AG09319 (cell line): ENCODE data around the gene DPYD.

Experiments
- DNase-seq: peaks from one replicate; pipeline ENCODE4 v3.0.0-alpha.2; 2010; ENCODE audit warnings: low read depth; ENCODE audit errors: extremely low read depth
- TF ChIP-seq, protein P1 (sequence below): IDR thresholded peaks from 2 replicates; pipeline ENCODE4 v1.5.1; 2011; ENCODE audit warnings: low read depth, mild to moderate bottlenecking, inconsistent platforms, low read length, moderate library complexity

Gene DPYD

DNA sequence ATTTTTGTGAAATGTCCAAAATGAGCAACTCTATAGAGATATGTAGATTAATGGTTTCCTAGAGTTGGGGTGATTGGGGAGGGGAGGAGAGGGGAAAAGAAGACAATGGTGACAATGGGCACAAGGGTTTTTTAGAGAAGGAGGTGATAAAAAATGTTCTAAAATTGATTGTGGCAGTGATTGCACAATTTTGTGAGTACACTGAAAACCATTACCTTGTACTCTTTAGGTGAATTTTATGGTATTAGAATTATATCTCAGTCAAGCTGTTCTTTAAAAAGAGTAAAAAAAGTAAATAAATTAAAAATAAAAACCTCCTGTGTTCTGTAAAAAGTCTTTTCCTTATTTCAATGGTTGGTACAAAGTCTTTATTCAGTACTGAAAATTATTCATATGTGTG is 869.0 kb downstream of the DPYD start:
- TF ChIP-seq, protein P1, sequence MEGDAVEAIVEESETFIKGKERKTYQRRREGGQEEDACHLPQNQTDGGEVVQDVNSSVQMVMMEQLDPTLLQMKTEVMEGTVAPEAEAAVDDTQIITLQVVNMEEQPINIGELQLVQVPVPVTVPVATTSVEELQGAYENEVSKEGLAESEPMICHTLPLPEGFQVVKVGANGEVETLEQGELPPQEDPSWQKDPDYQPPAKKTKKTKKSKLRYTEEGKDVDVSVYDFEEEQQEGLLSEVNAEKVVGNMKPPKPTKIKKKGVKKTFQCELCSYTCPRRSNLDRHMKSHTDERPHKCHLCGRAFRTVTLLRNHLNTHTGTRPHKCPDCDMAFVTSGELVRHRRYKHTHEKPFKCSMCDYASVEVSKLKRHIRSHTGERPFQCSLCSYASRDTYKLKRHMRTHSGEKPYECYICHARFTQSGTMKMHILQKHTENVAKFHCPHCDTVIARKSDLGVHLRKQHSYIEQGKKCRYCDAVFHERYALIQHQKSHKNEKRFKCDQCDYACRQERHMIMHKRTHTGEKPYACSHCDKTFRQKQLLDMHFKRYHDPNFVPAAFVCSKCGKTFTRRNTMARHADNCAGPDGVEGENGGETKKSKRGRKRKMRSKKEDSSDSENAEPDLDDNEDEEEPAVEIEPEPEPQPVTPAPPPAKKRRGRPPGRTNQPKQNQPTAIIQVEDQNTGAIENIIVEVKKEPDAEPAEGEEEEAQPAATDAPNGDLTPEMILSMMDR, result no peak
- DNase-seq, result no peak

DNA sequence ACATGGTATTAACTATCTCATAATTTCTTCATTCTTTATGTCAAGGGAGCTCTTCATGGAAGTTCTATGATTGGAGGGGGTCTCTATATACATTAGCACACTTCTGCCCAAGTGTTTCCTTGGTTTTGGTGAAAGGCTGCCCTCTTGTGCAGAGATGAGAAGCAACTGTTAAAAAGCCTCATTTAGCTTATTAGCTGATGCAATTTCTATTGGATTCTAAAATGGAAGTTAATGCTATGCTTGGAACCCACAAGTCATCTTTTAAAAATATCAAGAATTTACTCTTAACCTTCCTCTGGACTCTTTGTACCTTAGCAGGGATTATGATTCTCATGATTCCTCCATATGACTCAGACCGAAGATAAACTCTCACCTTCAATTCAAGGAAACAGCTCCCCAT is 870.3 kb downstream of the DPYD start:
- TF ChIP-seq, protein P1, result peak; percentile 21
- no peak for DNase-seq

DNA sequence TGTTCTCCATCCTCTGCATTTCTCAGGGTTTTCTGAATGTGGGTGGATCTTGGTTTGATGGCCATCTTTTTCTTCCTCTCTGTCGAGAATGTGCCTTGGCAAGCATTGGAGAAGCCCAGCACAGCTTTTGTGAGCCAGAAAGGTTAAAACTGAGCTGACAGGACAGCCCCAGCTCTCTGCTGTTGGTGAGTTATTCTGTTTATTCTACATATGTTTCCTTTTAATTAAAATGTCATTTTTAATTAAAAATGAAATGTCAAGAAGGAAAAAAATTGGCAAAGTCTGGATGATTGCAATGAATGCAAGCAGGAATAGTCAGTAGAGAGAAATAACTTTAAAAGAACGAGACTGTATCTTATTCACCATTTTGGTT is 873.4 kb downstream of the DPYD start:
- TF ChIP-seq, protein P1, result no peak

DNA sequence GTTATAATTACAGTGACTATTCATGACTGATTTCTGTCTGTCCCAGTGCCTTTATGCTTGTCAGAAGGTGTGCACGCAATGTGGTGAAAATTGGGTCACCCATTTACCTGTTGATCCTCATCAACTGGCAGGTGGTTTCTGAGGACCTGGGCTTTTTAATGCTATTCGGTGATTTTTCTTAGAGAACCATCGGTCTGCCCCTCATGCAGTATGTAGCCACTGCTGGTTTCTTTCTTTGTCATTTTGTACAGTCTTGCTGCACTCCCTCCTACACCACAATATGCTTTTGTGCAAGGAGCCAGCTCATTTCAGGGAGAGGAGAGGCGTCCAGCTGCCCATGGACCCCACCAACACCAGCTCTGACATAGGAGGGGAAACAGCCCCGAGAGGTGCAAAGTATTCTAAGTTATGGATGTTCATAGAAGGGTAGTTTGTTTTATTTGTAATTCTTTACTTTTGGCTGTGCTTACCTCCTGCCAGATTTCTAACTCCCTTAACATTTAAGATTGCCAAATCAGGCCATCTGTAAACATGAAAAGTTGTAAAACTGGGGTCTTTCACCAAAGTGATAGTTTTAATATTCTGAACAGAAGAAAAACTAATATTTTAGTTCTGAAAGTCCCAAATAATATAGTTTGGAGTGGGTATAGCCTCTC is 873.9 kb downstream of the DPYD start:
- TF ChIP-seq, protein P1, result no peak
- no peak for DNase-seq

More for the DNA sequence above, 873.4 kb downstream of the DPYD start:
- DNase-seq, result peak; percentile 67

DNA sequence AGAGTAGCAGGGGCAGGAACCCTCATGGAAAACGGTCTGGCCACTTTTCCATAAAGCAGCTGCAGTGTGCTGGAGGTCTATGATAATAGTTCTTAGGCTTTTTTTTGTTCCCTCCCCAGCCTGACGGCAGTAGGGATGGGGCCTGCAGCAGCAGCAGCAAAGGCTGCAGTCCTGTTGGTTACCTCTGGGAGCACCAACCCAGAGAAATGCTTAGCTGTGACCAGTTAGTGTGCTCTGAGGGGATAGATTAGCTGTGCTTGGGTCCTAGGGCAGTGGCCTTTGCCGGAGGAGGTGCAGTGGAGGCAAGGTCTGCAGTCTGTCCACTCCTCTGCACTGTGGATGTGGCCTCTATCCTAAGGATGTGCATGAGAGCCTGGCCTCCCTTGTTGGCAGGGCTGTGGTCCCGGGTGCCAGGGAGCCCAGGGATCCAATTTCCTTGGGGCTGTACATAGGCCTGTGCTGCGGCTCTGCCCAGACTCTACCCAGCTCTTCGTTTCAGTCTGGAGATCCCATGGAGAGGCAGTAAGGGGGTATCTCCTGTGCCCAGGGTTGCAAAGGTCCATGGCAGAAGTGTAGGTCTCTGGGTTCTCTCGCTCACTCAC is 876.6 kb downstream of the DPYD start:
- TF ChIP-seq, protein P1, result no peak
- no peak for DNase-seq

DNA sequence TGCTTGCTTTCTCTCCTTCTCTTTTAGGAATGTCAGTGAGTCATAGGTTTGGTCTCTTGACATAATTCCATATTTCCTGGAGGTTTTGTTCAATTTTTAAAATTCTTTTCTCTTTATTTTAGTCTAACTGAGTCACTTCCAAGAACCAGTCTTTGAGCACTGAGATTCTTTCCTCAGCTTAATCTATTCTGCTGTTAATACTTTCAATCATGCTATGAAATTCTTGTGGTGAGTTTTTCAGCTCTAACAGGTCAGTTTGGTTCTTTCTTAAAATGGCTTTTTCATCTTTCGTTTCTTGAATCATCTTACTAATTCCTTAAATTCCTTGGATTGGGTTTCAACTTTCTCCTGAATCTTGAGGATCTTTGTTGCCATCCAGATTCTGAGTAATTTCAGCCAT is 878.3 kb downstream of the DPYD start:
- TF ChIP-seq, protein P1, result no peak
- no peak for DNase-seq

DNA sequence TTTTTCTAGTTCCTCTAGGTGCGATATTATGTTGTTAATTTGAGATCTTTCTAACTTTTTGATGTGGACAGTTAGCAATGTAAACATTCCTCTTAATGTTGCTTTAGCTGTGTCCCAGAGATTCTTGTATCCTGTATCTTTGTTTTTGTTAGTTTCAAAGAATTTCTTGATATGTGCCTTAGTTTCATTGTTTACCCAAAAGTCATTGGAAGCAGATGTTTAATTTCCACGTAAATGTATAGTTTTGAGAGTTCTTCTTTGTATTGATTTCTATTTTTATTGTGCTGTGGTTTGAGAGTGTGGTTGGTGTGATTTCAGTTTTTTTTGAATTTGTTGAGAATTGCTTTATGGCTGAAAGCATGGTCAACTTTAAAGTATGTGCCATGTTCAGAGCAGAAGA is 879.8 kb downstream of the DPYD start:
- TF ChIP-seq, protein P1, result no peak
- no peak for DNase-seq
